Activated CD8-positive, alpha-beta T cell treated with anti-CD3 and anti-CD28 coated beads, Interleukin-2, amount 10 ng/mL, durations not matched to agents 7 days and 5 days (primary cell): ENCODE results near the gene C1QL4. TPM values are rescaled to one million over a fixed set of nuclear protein-coding genes. Genes with fewer than 3 reads are reported as not detected.
"Not testable (repeated sequence)": the region's sequence is repeated elsewhere in the genome, so short reads cannot be mapped to it uniquely, and the experiment has no call there.

ENCODE experiments used
- ATAC-seq: fragments of 150-1000 bp; cut with Tn5 transposase; one replicate; pipeline ENCODE4 v1.10.0; 2021; ENCODE audit warnings: moderate library complexity
- CTCF ChIA-PET: fragments of 350-600 bp; sonication (Branson Sonifier 250); formaldehyde crosslinking; loops from one replicate; lab custom pipeline; 2021; ENCODE audit warnings: antibody characterized with exemption; lab: Charles Lee
- POLR2A ChIA-PET: fragments of 350-600 bp; sonication (Branson Sonifier 250); formaldehyde crosslinking; loops from one replicate; lab custom pipeline; 2021; ENCODE audit warnings: antibody characterized with exemption; lab: Charles Lee
- DNase-seq: peaks from one replicate; pipeline ENCODE4 v3.0.0-alpha.2; 2020
- H3K27ac Mint-ChIP-seq: one replicate; pipeline ENCODE4 v1.8.0; 2021; ENCODE audit warnings: mild to moderate bottlenecking, mixed read lengths
- H3K27me3 Mint-ChIP-seq: one replicate; pipeline ENCODE4 v1.8.0; 2021; ENCODE audit warnings: low read depth, mixed read lengths
- H3K36me3 Mint-ChIP-seq: one replicate; pipeline ENCODE4 v1.8.0; 2021; ENCODE audit warnings: low read depth, mixed read lengths
- H3K4me1 Mint-ChIP-seq: one replicate; pipeline ENCODE4 v1.8.0; 2021; ENCODE audit warnings: low read depth, mixed read lengths
- H3K4me3 Mint-ChIP-seq: one replicate; pipeline ENCODE4 v1.8.0; 2021; ENCODE audit warnings: mild to moderate bottlenecking, mixed read lengths
- H3K9me3 Mint-ChIP-seq: one replicate; pipeline ENCODE4 v1.8.0; 2022; ENCODE audit warnings: mixed read lengths; ENCODE audit not compliant: insufficient read depth
- total RNA-seq, 2 experiments: library from RNA; stranded (reverse); gene quantifications; one replicate each; pipeline ENCODE4 v1.2.3, GENCODE V29; 2021

The C1QL4 gene
- total RNA-seq, 2 experiments from 2014 or later = not detected

- DNase-seq (no peak), ATAC-seq (peak; percentile 13)
- CTCF ChIA-PET = interaction anchor here (0.5 to 7.9 kb wide), 41 partner anchors 8 to 349 kb away, joined by 3 to 111 read pairs (median 4); partner anchors contain the start of genes C1QL4, DNAJC22, RHEBL1 and SPATS2
- no peak overlapping the region for H3K27ac Mint-ChIP-seq
- POLR2A ChIA-PET = interaction anchor here (0.9 kb wide), 1 partner anchor 78 kb away, joined by 4 read pairs; no protein-coding TSS in a partner anchor
- no peak overlapping the region for H3K4me3 Mint-ChIP-seq
- H3K9me3 Mint-ChIP-seq = no peaks in the 10 kb centered on the region
- H3K27me3 Mint-ChIP-seq = peaks cover 22% of the 10 kb centered on the region
- no peaks in the 10 kb centered on the region for H3K36me3 Mint-ChIP-seq
- peaks cover 5% of the 10 kb centered on the region for H3K4me1 Mint-ChIP-seq
These were observed 47.9 kb downstream of the C1QL4 start for GRCh38 chr12:49288922-49289555.

- ChIA-PET POLR2A (interaction anchor here (0.9 kb wide), 1 partner anchor 78 kb away, joined by 4 read pairs; no protein-coding TSS in a partner anchor), CTCF (interaction anchor here (0.6 to 7.9 kb wide), 35 partner anchors 9 to 350 kb away, joined by 3 to 111 read pairs (median 4); partner anchors contain the start of genes C1QL4, DNAJC22, RHEBL1 and SPATS2)
- DNase-seq (peak; percentile 82), ATAC-seq (peak; percentile 59)
- H3K36me3 Mint-ChIP-seq = no peaks in the 10 kb centered on the region
- H3K27me3 Mint-ChIP-seq = peaks cover 18% of the 10 kb centered on the region
- no peaks in the 10 kb centered on the region for H3K9me3 Mint-ChIP-seq
- no peak overlapping the region for H3K27ac Mint-ChIP-seq
- H3K4me3 Mint-ChIP-seq = no peak overlapping the region
- peaks cover 5% of the 10 kb centered on the region for H3K4me1 Mint-ChIP-seq
These were observed 48.6 kb downstream of the C1QL4 start for GRCh38 chr12:49288412-49288853.

DNA sequence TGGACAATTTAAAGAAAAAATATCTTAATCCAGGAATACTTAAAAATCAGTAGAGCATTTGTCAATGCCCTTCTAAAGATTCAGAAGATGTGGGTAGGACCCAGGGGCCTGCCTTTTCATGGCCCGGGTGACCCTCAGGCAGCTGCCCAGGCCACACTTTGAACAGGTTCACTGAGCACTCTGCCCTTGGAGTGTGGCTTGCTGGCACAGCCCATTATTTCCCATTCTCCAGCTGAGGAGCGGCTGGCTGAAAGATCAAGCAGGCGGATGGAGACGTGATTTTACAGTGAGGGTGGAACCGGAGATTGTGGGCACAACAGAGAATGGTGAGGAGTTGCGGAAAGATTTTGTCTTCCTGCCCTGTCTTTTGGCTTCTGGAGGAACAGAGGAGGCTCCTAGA is 49.1 kb downstream of the C1QL4 start:
- no peaks in the 10 kb centered on the region for H3K9me3 Mint-ChIP-seq
- ATAC-seq (no peak), DNase-seq (no peak)
- H3K4me1 Mint-ChIP-seq = peaks cover 5% of the 10 kb centered on the region
- POLR2A ChIA-PET = no interaction called here
- no peak overlapping the region for H3K27ac Mint-ChIP-seq
- H3K27me3 Mint-ChIP-seq = peaks cover 18% of the 10 kb centered on the region
- H3K36me3 Mint-ChIP-seq = no peaks in the 10 kb centered on the region
- H3K4me3 Mint-ChIP-seq = no peak overlapping the region
- CTCF ChIA-PET = interaction anchor here (0.9 to 7.9 kb wide), 16 partner anchors 9 to 218 kb away, joined by 3 to 111 read pairs (median 4); partner anchors contain the start of genes C1QL4, DNAJC22 and RHEBL1

DNA sequence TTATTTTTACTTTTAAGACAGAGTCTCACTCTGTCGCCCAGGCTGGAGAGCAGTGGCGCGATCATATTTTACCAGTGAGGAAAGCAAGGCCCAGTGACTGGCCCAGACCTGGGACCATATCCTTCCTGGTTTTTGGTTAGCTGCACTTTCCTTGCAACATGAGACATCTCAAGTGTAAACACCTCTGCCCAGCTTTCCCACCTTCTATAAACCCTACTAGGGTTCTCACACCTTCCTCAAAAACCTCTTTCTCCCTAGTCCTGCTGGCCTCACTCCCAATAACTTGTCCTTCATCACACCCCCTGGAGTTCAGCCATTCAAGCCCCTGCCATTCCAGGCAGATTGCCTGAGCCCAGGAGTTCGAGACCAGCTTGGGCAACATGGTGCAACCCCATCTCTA is 52.3 kb downstream of the C1QL4 start:
- peaks cover 21% of the 10 kb centered on the region for H3K27me3 Mint-ChIP-seq
- H3K27ac Mint-ChIP-seq = no peak overlapping the region

GRCh38 chr12:49283541-49284429 is 53.2 kb downstream of the C1QL4 start:
- ChIA-PET POLR2A (interaction anchor here (0.9 kb wide), 1 partner anchor 153 kb away, joined by 4 read pairs; no protein-coding TSS in a partner anchor), CTCF (interaction anchor here (1.3 to 7.9 kb wide), 5 partner anchors 12 to 75 kb away, joined by 4 to 111 read pairs (median 8); partner anchors contain the start of genes DNAJC22 and PRPH)
- H3K27me3 Mint-ChIP-seq = peaks cover 21% of the 10 kb centered on the region
- no peak for DNase-seq
- H3K4me1 Mint-ChIP-seq = peaks cover 5% of the 10 kb centered on the region
- ATAC-seq = no peak
- H3K4me3 Mint-ChIP-seq = no peak overlapping the region
- H3K36me3 Mint-ChIP-seq = no peaks in the 10 kb centered on the region
- no peak overlapping the region for H3K27ac Mint-ChIP-seq
- no peaks in the 10 kb centered on the region for H3K9me3 Mint-ChIP-seq

More for the DNA sequence above, 52.3 kb downstream of the C1QL4 start:
- CTCF ChIA-PET = interaction anchor here (1.3 to 7.9 kb wide), 5 partner anchors 11 to 74 kb away, joined by 4 to 111 read pairs (median 8); partner anchors contain the start of genes DNAJC22 and PRPH
- H3K4me3 Mint-ChIP-seq = no peak overlapping the region
- DNase-seq (no peak), ATAC-seq (no peak)
- POLR2A ChIA-PET = no interaction called here
- no peaks in the 10 kb centered on the region for H3K36me3 Mint-ChIP-seq
- peaks cover 5% of the 10 kb centered on the region for H3K4me1 Mint-ChIP-seq
- H3K9me3 Mint-ChIP-seq = no peaks in the 10 kb centered on the region

- not testable (repeated sequence) for H3K9me3 Mint-ChIP-seq, DNase-seq, ATAC-seq, H3K4me3 Mint-ChIP-seq, H3K36me3 Mint-ChIP-seq, H3K27ac Mint-ChIP-seq, H3K4me1 Mint-ChIP-seq
- ChIA-PET CTCF (interaction anchor here (1.5 kb wide), 1 partner anchor 65 kb away, joined by 4 read pairs; no protein-coding TSS in a partner anchor), POLR2A (interaction anchor here (1.0 kb wide), 1 partner anchor 142 kb away, joined by 3 read pairs; no protein-coding TSS in a partner anchor)
- peaks cover 17% of the 10 kb centered on the region for H3K27me3 Mint-ChIP-seq
These were observed 54.1 kb downstream of the C1QL4 start for GRCh38 chr12:49282740-49283375.

Other genes starting within 250 kb of the C1QL4 start
- under 1 TPM in 1 of 2 experiments, not detected in 1; 0.16 TPM for gene DHH, start 242.4 kb downstream of the C1QL4 start, total RNA-seq
- 10 to 100 TPM; 35.8 to 37.8 TPM for gene LMBR1L, start 226.3 kb downstream of the C1QL4 start, total RNA-seq
- gene TUBA1B, start 205.8 kb downstream of the C1QL4 start, total RNA-seq = 1,000 to 10,000 TPM; 2,302 to 2,333 TPM
- gene TUBA1A, start 148.1 kb downstream of the C1QL4 start, total RNA-seq = 100 to 1,000 TPM; 117 to 120 TPM
- 100 to 1,000 TPM; 308 to 324 TPM for gene TUBA1C, start 72.1 kb downstream of the C1QL4 start, total RNA-seq
- gene PRPH, start 42.0 kb downstream of the C1QL4 start, total RNA-seq = not detected
- 100 to 1,000 TPM; 107 to 111 TPM for gene TROAP, start 13.9 kb downstream of the C1QL4 start, total RNA-seq
- under 1 TPM in 1 of 2 experiments, not detected in 1; 0.29 TPM for gene DNAJC22, start 9.7 kb upstream of the C1QL4 start, total RNA-seq
- 10 to 100 TPM; 12.9 to 13.0 TPM for gene SPATS2, start 30.3 kb upstream of the C1QL4 start, total RNA-seq
- 1 to 10 TPM; 5.1 to 5.3 TPM for gene KCNH3, start 201.8 kb upstream of the C1QL4 start, total RNA-seq
- gene MCRS1, start 231.0 kb upstream of the C1QL4 start, total RNA-seq = 10 to 100 TPM; 85.9 to 86.1 TPM